SK-N-MC (cell line): ENCODE measurements around the gene ASPSCR1.

Source experiments
- EZH2 ChIP-seq: fragments of 200-600 bp; sonication (generic); IDR thresholded peaks from one replicate; pipeline ENCODE4 v1.6.1; 2017; ENCODE audit warnings: antibody characterized with exemption
- POLR2AphosphoS5 ChIP-seq: IDR thresholded peaks from 2 replicates; pipeline ENCODE4 v1.6.1; 2012; ENCODE audit warnings: mild to moderate bottlenecking, low read depth, low read length, borderline replicate concordance

- TF ChIP-seq EZH2 (no peak), POLR2AphosphoS5 (no peak)
Observed at GRCh38 chr17:81931189-81931556, 46.3 kb upstream of the ASPSCR1 start.
